Neutrophil (primary cell): ENCODE measurements around the gene GLRA1.
"Not testable (repeated sequence)": the region's sequence is repeated elsewhere in the genome, so short reads cannot be mapped to it uniquely, and the experiment has no call there.

Experiments
- H3K27ac ChIP-seq: fragments of 200-600 bp; sonication (generic); 2 replicates; pipeline ENCODE4 v1.5.1; 2016; ENCODE audit warnings: mild to moderate bottlenecking, moderate library complexity
- H3K27me3 ChIP-seq: fragments of 200-600 bp; sonication (generic); 2 replicates; pipeline ENCODE4 v1.6.0; 2016; ENCODE audit warnings: mild to moderate bottlenecking
- H3K36me3 ChIP-seq: fragments of 200-600 bp; sonication (generic); 2 replicates; pipeline ENCODE4 v1.5.1; 2017
- H3K4me1 ChIP-seq, 2 experiments: fragments of 200-600 bp in 1 of 2; sonication (generic) in 1 of 2; 1 replicate in 1 of 2; 2 replicates in 1 of 2; pipeline versions ENCODE4 v1.5.1 to v1.6.1; 2013 to 2016; ENCODE audit warnings: low read depth in 1 of 2, low read length in 1 of 2, mild to moderate bottlenecking in 1 of 2, moderate library complexity in 1 of 2; ENCODE audit not compliant: control insufficient read depth in 1 of 2, insufficient read depth in 1 of 2
- H3K4me3 ChIP-seq, 2 experiments: fragments of 200-600 bp in 1 of 2; sonication (generic) in 1 of 2; 1 replicate in 1 of 2; 2 replicates in 1 of 2; pipeline ENCODE4 v1.5.1; 2013 to 2016; ENCODE audit warnings: low read depth in 1 of 2, low read length in 1 of 2, mild to moderate bottlenecking in 1 of 2, moderate library complexity in 1 of 2
- H3K9me3 ChIP-seq: fragments of 200-600 bp; sonication (generic); 2 replicates; pipeline ENCODE4 v1.5.1; 2016
- TF ChIP-seq, protein P1 (sequence below): fragments of 200-600 bp; sonication (generic); IDR thresholded peaks from 2 replicates; pipeline ENCODE4 v1.5.1; 2016; ENCODE audit warnings: antibody characterized with exemption

The GLRA1 gene

DNA sequence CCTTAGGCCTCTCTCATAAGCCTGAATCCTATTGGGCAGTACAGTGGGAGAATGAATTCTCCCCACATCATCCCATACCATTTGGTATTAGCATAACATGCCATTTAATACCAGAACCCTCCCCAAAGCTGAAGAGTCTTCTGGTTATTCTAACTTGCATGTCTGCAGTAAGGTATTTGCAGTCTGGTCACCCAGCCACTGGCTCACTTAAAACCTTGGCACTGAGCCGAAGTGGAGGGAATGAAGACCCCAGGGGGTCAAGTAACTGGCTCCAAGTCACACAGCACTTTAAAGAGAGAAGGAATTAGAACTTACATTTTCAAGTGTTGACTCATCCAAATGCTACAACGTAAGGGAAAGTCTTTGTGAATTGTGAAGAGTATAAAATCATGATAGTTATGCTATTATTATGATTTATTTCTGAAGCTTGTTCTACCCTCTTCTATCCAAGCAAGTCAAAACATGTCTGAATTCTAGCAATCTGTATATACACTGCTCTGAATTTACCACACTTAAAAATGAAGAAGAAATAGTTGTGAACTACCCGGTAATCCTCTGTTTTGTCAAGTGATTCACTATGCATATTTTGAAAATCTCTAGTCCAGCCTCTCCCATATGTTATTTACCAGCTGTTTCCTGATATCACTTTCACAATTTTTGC lies 28.5 kb downstream of the GLRA1 start:
- H3K9me3 ChIP-seq = no peaks in the 10 kb centered on the region
- H3K27me3 ChIP-seq = no peaks in the 10 kb centered on the region
- no peak overlapping the region for H3K27ac ChIP-seq
- TF ChIP-seq, protein P1, sequence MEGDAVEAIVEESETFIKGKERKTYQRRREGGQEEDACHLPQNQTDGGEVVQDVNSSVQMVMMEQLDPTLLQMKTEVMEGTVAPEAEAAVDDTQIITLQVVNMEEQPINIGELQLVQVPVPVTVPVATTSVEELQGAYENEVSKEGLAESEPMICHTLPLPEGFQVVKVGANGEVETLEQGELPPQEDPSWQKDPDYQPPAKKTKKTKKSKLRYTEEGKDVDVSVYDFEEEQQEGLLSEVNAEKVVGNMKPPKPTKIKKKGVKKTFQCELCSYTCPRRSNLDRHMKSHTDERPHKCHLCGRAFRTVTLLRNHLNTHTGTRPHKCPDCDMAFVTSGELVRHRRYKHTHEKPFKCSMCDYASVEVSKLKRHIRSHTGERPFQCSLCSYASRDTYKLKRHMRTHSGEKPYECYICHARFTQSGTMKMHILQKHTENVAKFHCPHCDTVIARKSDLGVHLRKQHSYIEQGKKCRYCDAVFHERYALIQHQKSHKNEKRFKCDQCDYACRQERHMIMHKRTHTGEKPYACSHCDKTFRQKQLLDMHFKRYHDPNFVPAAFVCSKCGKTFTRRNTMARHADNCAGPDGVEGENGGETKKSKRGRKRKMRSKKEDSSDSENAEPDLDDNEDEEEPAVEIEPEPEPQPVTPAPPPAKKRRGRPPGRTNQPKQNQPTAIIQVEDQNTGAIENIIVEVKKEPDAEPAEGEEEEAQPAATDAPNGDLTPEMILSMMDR = no peak
- H3K4me1 ChIP-seq = no peaks in the 10 kb centered on the region
- H3K4me3 ChIP-seq = no peak overlapping the region
- H3K36me3 ChIP-seq = no peaks in the 10 kb centered on the region

- no peaks in the 10 kb centered on the region for H3K9me3 ChIP-seq
- no peaks in the 10 kb centered on the region for H3K27me3 ChIP-seq
- no peaks in the 10 kb centered on the region for H3K36me3 ChIP-seq
- no peak overlapping the region for H3K4me3 ChIP-seq
- TF ChIP-seq, protein P1 = no peak
- no peaks in the 10 kb centered on the region for H3K4me1 ChIP-seq
- H3K27ac ChIP-seq = no peak overlapping the region
Observed at GRCh38 chr5:151895660-151896030, 29.0 kb downstream of the GLRA1 start.

DNA sequence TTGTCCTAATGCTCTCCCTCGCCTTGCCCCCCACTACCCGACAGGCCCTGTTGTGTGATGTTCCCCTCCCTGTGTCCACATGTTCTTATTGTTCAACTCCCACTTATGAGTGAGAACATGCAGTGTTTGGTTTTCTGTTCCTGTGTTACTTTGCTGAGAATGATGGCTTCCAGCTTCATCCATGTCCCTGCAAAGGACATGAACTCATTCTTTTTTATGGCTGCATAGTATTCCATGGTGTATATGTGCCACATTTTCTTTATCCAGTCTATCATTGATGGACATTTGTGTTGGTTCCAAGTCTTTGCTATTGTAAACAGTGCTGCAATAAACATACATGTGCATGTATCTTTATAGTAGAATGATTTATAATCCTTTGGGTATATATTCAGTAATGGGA lies 31.2 kb downstream of the GLRA1 start:
- not testable (repeated sequence) for H3K27me3 ChIP-seq, H3K4me3 ChIP-seq, H3K36me3 ChIP-seq, H3K27ac ChIP-seq, H3K9me3 ChIP-seq, H3K4me1 ChIP-seq

DNA sequence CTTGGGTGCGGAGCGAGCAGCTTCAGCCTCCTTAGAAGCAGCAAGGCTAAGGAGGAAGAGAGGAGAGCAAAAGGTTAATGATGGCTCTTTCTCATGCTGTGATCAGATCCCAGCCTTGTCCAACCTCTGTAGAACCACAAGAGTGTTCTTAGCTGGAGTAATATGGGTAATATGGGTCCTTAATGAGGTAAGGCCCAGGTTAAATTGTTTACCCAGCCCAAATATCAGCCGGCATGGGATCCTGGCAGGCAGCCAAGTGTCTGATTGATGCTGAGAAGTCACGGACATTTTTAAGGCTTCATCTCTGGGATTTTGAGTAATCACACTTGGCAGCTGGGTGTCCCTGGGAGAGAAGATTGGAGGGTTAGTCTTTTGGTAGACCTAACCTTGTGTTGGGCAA lies 32.3 kb downstream of the GLRA1 start:
- H3K4me1 ChIP-seq = no peaks in the 10 kb centered on the region
- H3K36me3 ChIP-seq = no peaks in the 10 kb centered on the region
- H3K4me3 ChIP-seq = no peak overlapping the region
- no peaks in the 10 kb centered on the region for H3K27me3 ChIP-seq
- no peak overlapping the region for H3K27ac ChIP-seq
- TF ChIP-seq, protein P1 = no peak
- no peaks in the 10 kb centered on the region for H3K9me3 ChIP-seq

DNA sequence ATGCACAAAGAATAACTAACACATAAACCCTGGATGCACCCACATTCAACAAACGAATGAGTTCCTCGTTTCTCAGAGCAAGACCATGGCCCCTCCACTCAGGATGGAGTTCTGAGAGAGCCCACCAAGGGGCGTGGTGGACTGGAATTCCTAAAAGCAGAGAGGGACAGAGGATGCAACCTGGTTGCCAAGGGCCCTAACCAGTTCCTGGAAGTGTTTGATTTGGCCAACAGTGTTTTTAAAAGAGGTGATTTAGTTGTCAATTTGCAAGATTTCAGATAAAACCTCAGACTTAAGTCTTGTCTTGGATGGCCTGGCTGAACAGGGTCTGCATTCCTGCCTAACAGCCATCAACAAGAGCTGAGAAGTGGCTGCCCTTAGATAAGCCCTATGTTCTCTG lies 34.4 kb downstream of the GLRA1 start:
- Histone ChIP-seq H3K27ac (no peak overlapping the region), H3K36me3 (no peaks in the 10 kb centered on the region), H3K4me1 (no peaks in the 10 kb centered on the region), H3K4me3 (no peak overlapping the region), H3K9me3 (no peaks in the 10 kb centered on the region), H3K27me3 (no peaks in the 10 kb centered on the region)
- TF ChIP-seq, protein P1 = no peak

DNA sequence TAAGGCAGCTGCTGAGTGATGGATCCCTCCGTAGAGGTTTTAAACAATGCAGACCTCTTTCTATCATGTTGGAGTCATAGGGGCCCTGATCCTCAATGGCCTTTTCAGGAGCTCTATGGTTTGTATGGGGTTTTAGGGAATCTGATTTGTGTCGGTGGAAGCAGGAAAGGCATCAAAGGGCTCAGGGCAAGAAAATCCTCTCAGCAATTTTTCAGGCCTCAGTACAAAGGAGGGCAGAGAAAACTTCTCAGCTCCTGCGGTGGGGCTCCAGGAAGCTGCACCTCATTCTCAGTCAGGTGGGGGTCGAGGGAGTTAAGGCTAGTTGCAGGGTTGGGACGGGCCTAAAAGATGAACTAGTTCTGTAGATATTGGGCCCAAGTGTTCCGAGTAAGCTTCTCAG lies 35.0 kb downstream of the GLRA1 start:
- Histone ChIP-seq H3K4me3 (no peak overlapping the region), H3K36me3 (no peaks in the 10 kb centered on the region), H3K27ac (no peak overlapping the region), H3K4me1 (no peaks in the 10 kb centered on the region), H3K9me3 (no peaks in the 10 kb centered on the region), H3K27me3 (no peaks in the 10 kb centered on the region)
- TF ChIP-seq, protein P1 = no peak
